GM19193 (cell line): ENCODE results near the gene ADAMTS18.

ENCODE experiments used
- POLR2A ChIP-seq: IDR thresholded peaks from 4 replicates; pipeline ENCODE4 v1.6.1; 2011; ENCODE audit not compliant: insufficient read depth, insufficient read length; ENCODE audit errors: extremely low read depth

The ADAMTS18 gene

GRCh38 chr16:77298418-77299360 lies 136.1 kb downstream of the ADAMTS18 start:
- TF ChIP-seq POLR2A, result no peak

- TF ChIP-seq POLR2A, result no peak
Observed at GRCh38 chr16:77297996-77298395, 136.8 kb downstream of the ADAMTS18 start.

DNA sequence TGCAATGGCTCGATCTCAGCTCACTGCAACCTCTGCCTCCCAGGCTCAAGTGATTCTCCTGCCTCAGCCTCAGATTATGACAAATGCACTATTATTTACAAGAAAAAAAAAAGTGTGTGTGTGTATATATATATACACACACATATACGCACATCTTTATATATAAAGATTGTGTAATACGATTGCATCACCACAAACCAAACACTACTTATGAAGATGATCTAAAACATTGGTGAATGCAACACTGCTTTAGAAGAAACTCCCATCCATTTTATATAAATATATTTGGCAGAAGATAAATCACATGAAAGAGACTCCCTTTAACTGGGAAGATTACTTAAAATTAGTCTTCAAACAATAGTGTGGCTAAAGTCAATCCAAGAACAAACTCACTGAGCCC lies 138.9 kb downstream of the ADAMTS18 start:
- TF ChIP-seq POLR2A, result no peak

GRCh38 chr16:77290451-77291115 lies 144.3 kb downstream of the ADAMTS18 start:
- no peak for TF ChIP-seq POLR2A

GRCh38 chr16:77289331-77289809 lies 145.5 kb downstream of the ADAMTS18 start:
- TF ChIP-seq POLR2A, result no peak

GRCh38 chr16:77288222-77288621 lies 146.6 kb downstream of the ADAMTS18 start:
- no peak for TF ChIP-seq POLR2A

GRCh38 chr16:77285676-77286075 lies 149.2 kb downstream of the ADAMTS18 start:
- TF ChIP-seq POLR2A, result no peak

DNA sequence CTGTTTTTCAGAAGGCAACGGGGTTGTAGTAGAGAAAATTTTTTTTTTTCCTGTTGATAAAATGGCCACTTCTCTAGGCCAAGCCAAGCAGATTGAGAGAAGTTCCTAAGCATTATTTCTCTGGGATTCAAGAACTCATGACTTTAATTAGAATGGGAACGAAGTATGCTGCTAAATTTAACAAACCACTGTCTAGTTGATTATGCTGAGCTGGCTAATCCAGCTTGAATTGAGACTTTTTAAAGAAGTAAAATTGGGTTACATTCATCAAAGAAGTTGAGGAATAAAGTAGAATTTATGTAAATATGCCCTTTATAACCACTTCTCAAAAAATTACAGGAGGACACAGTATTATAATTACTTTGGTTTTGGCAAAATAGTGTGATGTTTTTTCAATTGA lies 152.5 kb downstream of the ADAMTS18 start:
- no peak for TF ChIP-seq POLR2A

- no peak for TF ChIP-seq POLR2A
Observed at GRCh38 chr16:77277571-77277970, 157.3 kb downstream of the ADAMTS18 start.

GRCh38 chr16:77277141-77277540 lies 157.7 kb downstream of the ADAMTS18 start:
- no peak for TF ChIP-seq POLR2A

- TF ChIP-seq POLR2A, result no peak
Observed at GRCh38 chr16:77276661-77277060, 158.2 kb downstream of the ADAMTS18 start.

DNA sequence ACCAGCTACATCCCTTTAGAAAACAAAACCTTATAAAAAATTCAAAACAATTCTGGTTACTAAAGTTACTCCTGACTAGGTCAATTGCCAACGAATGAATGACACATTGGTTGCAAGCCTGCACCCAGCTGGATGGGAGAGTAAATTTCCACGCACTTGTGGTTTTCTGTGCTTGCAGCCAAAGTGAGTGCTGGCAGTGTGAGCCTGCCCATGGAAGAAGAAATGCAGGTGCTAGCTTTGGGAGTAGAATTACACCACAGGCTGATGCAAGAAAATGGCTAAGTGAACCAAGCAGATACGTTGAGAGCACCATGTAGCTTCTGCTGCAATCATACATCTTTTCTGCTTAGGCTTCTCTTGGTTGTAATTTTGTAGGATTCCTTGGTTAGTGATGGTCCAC lies 161.0 kb downstream of the ADAMTS18 start:
- TF ChIP-seq POLR2A, result no peak

- TF ChIP-seq POLR2A, result no peak
Observed at GRCh38 chr16:77271532-77272426, 163.1 kb downstream of the ADAMTS18 start.

- TF ChIP-seq POLR2A, result no peak
Observed at GRCh38 chr16:77262971-77263370, 171.9 kb downstream of the ADAMTS18 start.

DNA sequence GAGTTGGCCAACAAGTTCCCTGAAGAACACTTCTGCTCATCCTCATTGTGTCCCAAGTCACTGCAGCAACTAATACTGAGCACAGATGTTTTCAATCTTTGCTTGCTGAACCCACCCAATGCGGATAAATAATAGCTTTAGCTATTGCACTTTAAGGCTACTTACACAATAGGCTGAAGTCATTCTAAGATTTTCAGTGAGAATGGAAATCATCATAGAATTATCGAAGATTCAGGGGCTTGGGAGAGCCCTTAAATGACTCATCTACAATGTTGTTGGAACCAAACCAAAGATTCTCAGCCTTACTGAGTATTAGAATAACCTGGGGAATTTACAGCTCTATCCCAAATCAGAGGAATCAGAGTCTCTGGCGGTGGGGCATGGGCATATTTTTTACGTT lies 184.4 kb downstream of the ADAMTS18 start:
- no peak for TF ChIP-seq POLR2A
